G401.6 (cell line): ENCODE results near the gene PDE9A.

Experiments
- FAIRE-seq: peaks from 2 replicates; lab custom pipeline; 2012; peaks lifted over from hg19 to GRCh38; lab: Jason Lieb, UNC

Gene PDE9A

DNA sequence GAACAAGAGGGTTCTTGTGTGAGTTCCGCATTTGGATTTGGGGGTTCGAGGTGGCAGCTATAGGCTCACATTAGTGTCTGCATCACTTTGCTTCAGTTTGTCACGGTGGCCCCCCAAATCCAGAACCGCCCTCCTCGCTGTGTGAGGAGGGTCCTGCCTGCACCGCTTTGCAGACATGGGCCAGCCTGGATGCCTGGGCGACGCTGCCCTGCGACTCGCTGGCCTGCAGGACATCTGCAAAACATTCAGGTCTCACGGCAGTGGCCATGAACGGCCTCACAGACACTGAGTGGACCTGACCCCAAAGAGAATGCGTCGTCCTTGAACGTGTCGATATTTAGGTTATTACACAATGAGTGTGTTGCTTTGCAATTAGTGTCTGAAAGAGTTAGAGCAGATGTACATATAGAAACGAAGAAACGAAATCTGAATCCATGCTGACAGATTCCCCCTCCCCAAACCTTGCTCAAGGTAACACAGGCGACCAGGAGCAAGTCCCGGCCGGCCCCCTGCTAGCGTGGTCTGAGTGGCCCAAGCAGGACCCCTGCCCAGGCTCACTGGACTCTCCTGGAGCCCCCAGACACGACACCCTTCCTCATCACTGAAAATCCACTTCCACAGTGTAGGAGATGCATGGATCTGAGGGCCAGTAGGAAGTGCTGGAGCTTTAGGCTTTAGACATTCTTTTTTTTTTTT, 20.4 kb downstream of the PDE9A start:
- no peak for FAIRE-seq

DNA sequence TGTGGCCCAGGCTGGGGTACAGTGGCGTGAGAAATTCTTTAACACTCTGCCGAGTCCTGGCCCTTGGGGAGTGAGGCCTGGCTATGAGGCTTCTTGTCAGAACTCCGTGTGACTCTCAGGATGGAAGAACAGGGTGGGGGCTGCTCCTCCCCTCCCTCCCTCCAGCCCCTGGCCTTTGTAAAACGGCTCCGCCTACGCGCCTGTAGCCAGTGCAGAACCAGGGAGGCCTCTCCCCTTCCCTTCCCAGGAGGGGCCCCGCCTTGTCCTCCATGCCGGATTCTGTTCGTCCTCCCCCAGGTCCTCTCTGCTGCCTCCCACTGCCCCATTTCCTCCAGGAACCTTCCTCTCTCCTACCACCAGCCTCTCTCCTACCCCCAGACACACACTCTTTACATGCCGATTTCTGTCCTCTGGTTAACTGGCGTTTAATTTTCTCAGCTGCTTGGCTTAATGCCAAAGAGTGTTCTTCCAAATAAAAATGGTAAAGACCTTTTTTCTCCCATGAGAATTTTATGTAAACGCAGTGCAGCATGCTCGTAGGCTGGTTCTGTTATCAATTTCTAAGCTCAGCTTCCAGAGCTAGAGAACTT, 21.0 kb downstream of the PDE9A start:
- FAIRE-seq: no peak

DNA sequence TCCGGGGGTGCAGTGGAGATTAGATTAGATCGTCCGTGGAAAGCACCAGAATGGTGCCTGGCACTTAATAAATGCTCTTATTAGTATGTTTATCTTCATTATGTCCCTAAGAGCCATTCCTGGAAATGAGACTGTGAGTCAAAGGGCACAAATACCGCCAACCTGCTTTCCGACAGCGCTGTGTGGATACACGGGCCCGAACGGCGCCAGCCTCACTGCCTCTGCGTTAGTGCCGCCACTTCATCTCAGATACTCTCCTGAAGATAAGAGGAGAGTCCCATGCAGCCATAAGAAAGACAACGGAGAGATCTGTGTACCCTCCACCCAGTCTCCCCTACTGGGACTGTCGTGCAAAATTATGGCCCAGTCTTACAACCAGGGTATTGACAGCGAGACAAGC, 22.0 kb downstream of the PDE9A start:
- no peak for FAIRE-seq

DNA sequence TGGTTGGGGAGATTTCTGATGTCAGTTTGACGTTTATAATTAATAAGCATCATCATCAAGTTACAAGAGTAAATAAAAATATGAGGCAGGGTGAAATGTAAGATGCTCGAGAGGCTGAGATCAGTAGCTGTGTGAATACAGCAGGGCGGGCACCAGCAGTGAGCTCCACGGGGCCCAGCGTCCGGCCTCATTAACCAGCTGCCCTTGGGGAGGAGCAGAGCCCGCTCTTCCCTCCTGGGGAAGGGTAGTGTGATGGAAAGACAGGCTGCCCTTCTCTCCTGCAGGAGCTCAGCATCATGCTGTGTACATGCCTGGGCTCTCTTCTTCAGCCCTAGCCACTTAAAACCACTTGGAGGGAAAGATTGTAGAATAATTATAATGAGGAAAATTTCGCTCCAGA, 23.4 kb downstream of the PDE9A start:
- FAIRE-seq: no peak

DNA sequence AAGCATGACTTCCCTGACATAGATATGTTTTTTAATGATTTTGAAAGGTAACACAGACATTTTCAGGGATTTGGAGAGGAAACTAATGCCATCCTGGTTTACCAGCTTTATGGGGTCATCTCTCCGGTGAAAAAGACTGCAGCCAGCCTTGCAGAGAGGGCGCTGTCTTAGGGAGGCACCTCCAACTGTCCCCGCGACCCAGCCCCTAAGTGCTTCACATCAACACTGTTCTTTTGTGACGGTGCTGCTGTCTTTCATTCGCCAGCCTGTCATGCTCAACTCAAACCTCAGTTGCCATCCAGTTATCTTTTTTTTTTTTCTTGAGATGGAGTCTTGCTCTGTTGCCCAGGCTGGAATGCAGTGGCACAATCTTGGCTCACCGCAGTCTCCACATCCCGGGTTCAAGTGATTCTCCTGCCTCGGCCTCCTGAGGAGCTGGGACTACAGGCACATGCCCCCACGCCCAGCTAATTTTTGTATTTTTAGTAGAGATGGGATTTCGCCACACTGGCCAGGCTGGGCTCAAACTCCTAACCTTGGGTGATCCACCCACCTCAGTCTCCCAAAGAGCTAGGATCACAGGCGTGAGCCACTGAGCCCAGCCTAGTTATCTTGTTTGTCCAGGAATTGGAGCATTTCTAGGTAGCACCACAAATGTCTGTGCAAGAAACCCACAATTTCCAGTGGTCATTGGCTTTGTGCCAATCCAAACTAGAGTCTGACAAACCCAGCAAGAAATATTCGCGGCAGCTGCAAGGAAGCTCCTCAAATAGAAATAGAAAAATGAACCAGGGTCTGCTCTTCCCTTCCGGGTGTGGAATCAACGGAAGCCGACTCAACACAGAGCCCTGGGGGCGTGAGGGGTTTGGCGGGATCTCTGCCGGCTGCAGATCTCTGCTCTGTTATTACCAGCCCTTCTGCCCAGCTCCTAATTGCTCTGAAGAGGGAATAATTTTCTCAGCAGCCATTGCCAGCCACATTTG, 24.2 kb downstream of the PDE9A start:
- no peak for FAIRE-seq

DNA sequence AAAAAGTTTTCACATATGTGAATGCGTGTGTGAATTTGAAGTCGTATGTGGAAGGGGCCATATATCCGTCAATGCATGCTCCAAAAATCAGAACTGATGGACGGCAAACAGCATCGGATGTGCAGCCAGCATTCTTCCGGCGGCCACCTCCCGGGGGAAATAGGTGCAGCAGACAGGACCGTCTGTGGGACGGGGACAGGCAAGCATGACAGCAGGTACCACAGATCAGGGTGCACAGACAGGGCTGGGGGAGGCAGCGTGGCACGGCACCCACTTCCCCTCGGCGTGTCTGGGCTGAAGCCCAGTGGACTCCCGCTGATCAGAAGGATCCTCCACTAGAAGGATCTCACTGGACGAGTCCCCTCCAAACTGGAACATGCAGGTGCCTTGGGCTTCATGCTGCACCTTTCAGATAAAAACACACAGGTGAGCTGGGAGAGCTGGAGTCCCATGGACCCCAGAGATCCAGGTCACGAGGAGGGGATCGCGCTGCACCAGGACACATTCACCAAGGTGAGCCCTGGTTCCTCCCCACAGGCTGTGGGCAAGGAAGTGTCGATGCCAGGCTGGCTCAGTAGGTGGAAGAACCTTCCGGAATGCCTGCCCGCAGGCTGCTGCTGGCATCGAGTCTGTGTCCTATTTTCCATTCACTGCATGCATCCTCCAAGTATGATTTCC, 25.3 kb downstream of the PDE9A start:
- no peak for FAIRE-seq

DNA sequence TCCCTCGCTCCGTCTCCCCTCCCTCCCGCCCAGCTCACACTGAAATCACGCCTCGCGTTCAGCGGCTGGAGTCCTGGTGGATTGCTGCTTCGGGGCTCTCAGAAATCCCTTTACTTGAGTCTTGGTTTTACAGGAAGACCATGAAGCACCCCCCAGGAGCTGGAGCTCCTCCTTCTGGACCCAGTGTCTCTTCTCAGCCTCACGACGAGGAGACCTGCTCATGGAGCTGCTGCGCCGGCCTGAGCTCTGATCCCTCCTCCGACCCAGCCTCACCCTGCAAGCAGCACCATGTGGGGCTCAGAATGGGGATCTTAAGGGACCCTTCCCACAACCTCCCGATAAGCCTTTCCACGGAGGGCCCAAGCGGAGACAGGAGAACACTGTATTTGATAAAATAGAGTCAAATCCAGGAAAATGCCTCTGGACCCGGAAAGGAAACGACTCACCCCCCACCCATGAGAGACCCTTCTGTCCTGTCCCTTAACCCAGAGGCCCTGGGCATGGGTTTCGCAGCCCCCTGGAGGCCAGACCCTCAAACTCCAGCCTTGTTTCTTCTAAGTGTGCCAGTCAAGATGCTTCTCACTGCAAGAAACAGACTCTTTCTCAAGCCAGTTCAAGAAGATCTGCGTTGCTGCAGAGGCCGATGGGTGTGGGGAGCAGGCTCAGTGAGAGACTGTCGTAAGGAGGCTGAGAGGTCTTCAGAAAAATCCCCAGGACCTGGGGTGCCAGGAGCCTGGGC, 26.1 kb downstream of the PDE9A start:
- no peak for FAIRE-seq

DNA sequence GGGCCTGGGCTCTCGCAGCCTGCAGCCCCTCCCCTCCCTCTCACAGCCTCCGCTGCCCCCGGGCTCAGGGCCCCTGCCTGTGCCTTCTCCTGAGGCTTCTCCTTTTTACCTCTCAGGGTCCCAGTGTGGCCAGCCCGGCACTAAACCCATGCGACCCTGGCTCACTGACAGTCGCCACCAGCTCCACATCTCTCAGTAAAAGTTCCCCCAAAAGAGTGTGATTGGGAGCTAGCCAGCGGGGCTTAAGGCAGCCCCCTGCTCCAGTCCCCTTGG, 26.6 kb downstream of the PDE9A start:
- no peak for FAIRE-seq

DNA sequence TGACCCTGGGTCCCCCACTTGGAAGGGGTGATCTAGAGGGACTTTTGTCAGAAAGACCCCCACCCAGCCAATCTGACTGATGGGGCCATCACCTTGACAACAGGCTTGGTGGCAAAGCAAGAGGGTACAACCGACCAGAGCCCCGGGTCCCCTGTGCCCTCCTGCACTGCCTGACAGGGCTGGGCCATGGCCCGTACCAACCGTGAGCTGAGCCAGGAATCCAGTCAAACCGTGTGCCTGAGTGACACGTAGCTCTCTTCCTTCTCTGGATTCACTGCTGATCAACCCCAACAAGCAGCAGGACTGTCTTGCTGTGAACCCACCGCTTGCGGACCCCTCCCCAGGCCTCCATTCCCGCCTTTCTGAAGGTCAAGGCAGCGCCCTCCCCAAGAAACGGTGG, 27.0 kb downstream of the PDE9A start:
- no peak for FAIRE-seq

DNA sequence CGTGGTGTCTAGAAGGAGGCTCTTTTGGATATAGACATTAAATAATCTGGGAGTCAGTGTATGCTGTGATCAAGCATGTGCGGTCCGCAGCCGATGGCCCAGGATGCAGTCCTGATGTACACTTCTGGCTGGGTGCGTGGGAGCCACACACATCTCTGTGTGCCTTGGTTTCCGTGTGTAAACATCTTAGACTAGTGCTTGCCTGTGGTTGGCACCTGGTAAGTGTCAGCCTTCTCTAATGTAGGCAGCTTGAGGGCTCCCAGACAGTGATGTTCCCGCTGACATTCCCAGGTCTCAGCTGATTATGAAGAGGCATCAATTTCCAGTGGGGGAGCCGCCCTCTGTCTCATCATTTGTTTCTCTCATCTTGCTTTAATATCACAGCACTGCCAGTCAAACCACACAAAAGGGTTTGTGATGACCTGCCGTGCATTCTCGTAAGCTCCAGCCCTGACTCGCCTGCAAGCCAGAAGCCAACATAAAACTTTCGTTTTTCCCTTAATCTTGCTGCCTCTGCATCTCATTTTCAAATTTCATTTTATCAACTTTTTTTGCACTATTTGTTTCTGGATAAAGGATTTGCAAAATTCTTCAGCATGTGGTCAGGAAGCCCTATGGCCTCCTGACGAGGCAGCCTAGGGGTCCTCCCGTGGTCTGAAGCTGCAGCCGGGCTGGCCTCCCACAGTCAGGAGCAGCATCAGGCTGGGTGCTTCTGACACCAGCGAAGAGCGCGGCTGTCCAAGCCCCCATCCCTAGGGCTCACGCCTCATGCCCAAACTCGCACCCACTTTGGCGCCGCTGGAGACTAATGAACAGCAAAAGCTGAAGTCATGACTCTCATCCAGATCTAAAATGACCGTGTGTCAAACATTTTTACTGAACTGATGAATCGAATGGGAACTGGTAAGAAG, 28.1 kb downstream of the PDE9A start:
- no peak for FAIRE-seq

DNA sequence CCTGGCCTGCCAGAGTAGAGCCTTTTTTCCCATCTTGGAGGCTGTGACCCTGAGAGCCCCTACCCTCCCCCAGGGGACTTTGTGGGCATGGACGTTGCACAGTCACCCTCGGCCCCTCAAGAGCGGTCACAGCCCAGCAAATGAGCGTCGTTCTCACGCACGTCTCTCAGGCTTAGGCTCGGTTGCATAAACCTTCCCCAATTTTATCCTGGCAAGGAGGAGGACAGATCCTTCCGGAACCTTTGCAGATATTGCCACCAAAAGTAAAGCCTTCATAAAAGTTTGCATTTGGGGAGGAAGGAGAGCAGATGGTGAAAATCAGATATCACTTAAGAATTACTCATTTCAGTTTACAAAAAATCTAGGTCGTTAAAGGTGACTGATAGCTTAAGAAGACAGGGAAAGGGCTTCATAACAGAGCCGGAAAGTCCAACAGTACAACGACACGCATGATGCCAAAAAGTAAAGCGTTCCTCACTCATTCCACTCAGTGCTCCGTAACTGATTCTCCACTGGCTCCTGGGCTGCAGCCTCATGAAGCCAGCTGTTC, 29.3 kb downstream of the PDE9A start:
- FAIRE-seq: no peak

DNA sequence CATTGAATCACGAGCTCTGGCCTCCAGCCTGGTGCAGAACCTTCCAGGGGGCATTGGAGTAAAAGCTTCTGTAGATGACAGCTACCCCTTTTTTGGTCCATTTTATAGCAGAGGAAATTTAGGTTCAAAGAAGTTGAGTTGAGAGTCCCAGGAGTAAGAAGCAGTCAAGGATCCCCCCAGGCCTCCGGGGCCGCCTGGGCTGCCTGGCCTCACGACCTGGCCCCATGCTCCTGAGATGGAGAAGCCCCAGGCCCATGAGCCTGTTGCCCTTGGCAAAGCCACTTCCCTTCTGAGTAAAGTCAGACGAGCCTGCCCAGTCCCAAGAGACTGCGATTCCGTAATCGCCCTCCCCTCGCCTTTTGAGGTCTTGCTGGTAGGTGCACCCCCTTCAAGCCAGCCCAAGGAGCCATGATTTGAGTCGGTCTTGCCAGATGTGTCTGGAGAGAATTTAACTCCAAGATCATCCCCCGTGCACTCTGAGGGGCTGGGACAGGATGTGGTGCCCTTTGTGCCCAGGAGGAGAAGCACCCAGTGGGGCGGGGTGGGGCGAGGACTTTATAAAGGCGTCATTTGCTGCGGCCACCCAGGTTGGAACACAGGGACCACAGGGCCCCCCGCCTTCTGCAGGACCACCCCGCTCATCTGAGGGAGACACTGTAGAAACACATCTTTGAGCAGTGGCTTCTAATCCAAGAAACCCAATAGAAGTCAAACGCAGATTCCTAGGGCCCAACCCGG, 30.1 kb downstream of the PDE9A start:
- FAIRE-seq: no peak

DNA sequence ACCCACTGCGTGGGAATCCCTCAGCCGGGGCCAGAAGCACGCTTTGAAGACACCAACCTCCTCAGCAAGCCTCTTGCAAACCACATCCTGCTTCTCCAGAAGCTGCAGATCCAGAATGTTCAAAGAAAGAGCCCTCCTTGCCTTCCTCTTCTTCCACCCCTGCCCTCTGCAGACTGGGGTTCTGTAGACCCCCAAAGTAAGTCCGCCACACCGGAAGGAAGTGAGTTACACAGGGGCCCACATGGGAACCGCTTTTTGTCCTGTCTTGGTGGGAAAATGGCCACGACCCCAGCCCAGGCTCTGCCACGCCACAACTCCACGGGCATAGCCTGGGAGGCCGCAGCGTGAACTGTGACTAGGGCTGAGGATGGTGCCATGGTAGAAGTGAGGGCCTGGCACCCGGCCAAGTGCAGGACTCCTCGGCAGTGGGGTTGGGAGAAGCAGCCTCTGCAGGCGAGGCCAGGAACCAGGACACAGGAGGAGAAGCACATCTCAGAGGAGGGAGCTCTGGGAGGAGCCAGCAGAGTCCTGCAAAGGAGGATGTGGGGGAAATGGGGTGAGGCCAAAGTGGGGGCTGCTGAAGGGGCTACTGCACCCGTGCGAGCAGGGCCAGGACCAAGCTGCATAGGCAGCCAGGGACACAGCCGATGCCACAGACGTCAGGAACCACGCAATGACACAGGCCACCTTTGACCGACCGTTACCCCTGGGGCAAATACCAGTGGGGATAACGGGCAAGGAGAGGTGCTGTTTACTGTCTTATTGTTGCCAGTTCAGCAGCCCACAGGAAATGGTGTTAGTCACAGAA, 30.9 kb downstream of the PDE9A start:
- FAIRE-seq: no peak

DNA sequence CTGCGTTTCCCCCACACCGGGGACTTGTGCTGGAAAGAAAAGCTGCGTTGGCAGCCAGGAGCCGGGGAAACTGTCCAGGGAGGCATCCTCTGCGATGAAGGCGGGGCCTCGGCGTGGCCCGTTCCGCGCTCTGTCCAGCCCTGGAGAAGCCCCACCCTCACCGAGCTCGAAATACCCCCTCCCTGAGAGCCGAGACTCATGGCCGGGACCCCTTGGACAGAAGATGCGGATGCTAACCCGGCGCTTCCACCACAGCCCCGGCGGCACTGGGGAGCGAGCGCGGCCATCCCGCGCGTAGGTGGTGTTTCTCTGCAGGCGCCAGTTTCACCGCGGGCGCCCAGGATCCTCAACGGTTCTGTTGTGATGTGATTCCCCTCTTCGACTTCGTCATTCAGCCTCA, 31.6 kb downstream of the PDE9A start:
- FAIRE-seq: no peak

DNA sequence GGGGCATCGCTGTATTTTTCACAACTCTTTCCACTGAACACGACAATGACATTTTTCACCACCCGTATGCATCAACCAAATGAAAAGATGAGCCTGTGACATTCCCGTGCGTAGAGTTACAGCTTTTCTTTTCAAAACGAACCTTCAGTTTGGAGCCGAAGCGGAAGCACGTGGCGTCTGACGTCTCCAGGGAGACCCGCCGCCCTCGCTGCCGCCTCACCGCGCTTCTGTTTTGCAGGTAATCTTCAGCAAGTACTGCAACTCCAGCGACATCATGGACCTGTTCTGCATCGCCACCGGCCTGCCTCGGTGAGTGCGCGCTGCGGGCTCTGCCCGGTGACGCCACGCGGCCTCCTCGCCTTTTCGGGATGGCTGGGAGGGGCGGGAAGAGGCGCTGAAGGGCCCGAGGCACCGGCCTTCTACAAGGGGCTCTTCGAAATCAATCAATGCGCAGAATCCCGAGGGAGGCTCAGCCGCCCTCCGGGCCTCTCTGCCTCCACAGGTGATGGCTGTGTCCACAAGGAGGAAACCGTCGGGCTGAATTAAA, 32.6 kb downstream of the PDE9A start:
- no peak for FAIRE-seq

DNA sequence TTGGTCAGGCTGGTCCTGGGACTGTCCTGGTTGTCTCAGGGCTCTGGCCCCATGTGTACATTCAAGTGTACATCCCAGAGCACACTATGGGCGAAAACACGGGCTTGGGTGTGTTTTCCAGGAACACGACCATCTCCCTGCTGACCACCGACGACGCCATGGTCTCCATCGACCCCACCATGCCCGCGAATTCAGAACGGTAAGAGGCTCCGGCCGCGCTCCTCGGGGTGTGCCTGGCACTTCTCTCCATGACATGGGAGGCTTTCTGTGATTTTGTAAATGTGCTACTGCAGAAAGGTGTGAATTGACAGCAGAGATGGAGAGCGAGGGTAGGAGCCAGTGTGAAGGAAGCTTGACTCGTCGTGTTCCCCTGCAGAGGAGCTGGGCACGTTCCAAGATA, 34.4 kb downstream of the PDE9A start:
- FAIRE-seq: no peak

DNA sequence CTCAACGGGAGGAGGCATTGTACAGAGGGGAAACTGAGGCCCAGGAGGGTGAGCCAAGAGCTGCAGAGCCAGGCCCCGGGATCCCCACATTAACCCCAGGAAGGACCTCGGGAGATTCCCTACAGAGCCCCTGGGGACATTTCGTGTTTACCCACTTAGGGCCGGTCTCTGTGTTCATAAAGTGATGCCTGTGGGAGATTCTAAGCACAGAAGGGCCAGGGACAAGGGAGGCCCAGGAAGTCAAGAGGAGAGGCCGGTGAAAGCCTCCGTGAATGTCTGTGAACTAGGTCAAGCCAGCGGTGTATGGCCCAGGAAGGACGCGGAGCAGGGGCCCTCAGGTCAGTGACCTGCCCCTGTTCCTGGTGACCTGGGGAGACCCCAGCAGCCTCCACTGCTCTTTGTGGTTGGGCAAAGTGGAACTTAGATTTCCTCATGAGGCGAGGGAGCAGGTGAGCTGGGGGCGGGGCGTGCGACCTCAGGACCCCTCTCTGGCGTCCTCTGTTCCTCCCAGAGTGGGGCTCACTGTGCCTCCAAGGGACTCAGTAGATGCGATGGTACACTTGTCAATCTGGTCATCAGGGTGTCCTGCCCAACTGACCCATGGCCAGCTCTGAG, 34.9 kb downstream of the PDE9A start:
- no peak for FAIRE-seq

DNA sequence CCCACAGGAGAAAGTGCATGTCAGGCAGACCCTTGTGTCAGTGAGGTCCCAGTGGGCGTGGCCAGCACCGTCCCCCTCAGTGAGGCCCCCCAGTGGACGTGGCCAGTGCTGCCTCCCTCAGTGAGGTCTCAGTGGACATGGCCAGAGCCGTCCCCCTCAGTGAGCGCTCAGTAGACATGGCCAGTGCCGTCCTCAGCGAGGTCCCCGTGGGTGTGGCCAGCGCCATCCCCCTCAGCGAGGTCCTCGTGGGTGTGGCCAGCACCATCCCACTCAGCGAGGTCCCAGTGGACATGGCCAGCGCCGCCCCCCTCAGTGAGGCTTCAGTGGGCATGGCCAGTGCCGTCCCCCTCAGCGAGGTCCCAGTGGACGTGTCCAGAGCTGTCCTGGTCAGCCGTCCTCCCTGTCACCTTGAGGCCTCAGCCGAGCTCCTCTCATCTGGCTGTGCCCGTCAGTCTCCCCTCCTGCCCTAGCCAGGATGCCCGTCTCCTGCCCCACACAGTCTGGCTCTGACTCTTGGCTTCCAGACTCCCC, 35.5 kb downstream of the PDE9A start:
- no peak for FAIRE-seq
